Activated T-helper 9 cell treated with anti-CD3 and anti-CD28 coated beads, Interleukin-2, amount 50 U/mL, for 16 hours (primary cell): ENCODE results near the gene TBC1D28.
"Not testable (repeated sequence)": the region's sequence is repeated elsewhere in the genome, so short reads cannot be mapped to it uniquely, and the experiment has no call there.

ENCODE experiments used
- DNase-seq: peaks from one replicate; pipeline ENCODE4 v3.0.0-alpha.2; 2020; ENCODE audit warnings: low read depth

TBC1D28 gene

DNA sequence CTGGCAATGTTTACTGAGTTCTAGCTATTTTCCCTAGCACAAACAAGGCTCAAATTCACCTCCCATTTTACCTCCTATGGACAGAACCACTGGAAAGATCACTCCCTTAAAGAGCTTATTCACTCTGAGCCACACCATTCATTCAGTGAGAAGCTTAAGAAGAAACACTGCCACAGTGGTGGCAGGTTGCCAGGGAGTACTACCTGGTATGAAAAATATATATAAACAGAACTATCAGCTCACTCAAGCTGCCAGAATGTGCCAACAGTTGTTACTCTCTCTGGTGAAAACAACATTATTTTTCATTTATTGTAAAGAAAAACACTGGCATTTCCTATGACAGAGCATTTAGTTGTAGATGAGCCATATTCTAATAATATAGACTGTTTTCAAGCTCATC lies 31.2 kb downstream of the TBC1D28 start:
- DNase-seq: not testable (repeated sequence)

DNA sequence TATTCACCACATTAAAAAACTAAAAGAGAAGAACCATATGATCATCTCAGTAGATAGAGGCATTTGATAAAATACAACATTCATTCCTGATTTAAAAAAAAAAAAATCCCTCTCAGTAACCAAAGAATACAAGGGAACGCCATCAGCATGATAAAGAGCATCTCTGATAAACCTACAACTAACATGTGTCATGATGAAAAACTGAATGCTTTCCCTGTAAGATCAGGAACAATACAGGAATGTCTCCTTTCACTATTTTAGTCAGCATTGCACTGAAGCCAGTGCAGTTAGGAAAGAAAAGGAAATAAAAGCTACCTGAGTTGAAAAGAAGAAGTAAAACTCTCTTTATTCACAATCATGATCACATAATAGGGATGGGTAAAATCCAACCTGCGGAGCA lies 51.1 kb downstream of the TBC1D28 start:
- DNase-seq: not testable (repeated sequence)
